ENCODE data around the gene OR2W1.

- no peak for TF ChIP-seq GATA1 (IDR thresholded peaks at IDR 0.05; ENCODE audit: low read depth, low read length)
- TF ChIP-seq POLR2A (IDR thresholded peaks at IDR 0.05; ENCODE audit: low read length) = no peak
Observed at GRCh38 chr6:29035951-29036350, 9.0 kb downstream of the OR2W1 start.
